Stimulated activated CD8-positive, alpha-beta memory T cell treated with anti-CD3 and anti-CD28 coated beads, Interleukin-12 subunit alpha, Interleukin-12 subunit beta, amount 100 ng/mL, for 4 hours (primary cell): ENCODE data around the gene SEL1L.
"Not testable (repeated sequence)": the region's sequence is repeated elsewhere in the genome, so short reads cannot be mapped to it uniquely, and the experiment has no call there.

Experiments used
- DNase-seq: peaks from one replicate; pipeline ENCODE4 v3.0.0-alpha.2; 2020; ENCODE audit warnings: low read depth

SEL1L gene

GRCh38 chr14:81533536-81534343 is at the start of gene SEL1L:
SEL1L (minus strand) TSS chr14:81533853; CDS start chr14:81533744, 109 bp downstream.
- DNase-seq, result peak; percentile 99

- DNase-seq, result no peak
These were observed 48.8 kb upstream of the SEL1L start for GRCh38 chr14:81582420-81582819.

GRCh38 chr14:81579115-81579514 is 45.5 kb upstream of the SEL1L start:
- no peak for DNase-seq

GRCh38 chr14:81571437-81571836 is 37.8 kb upstream of the SEL1L start:
- no peak for DNase-seq

- no peak for DNase-seq
These were observed 33.6 kb upstream of the SEL1L start for GRCh38 chr14:81567302-81567701.

GRCh38 chr14:81565441-81566290 is 32.0 kb upstream of the SEL1L start:
- DNase-seq, result no peak

- DNase-seq, result no peak
These were observed 29.2 kb upstream of the SEL1L start for GRCh38 chr14:81562818-81563217.

GRCh38 chr14:81561084-81561775 is 27.6 kb upstream of the SEL1L start:
- no peak for DNase-seq

GRCh38 chr14:81559385-81559784 is 25.7 kb upstream of the SEL1L start:
- no peak for DNase-seq

- no peak for DNase-seq
These were observed 23.5 kb upstream of the SEL1L start for GRCh38 chr14:81557146-81557545.

- no peak for DNase-seq
These were observed 22.0 kb upstream of the SEL1L start for GRCh38 chr14:81555684-81556083.

- no peak for DNase-seq
These were observed 21.4 kb upstream of the SEL1L start for GRCh38 chr14:81555051-81555450.

GRCh38 chr14:81551471-81551870 is 17.8 kb upstream of the SEL1L start:
- no peak for DNase-seq

GRCh38 chr14:81550001-81550637 is 16.5 kb upstream of the SEL1L start:
- no peak for DNase-seq

- DNase-seq, result not testable (repeated sequence)
These were observed 7.6 kb upstream of the SEL1L start for GRCh38 chr14:81541206-81541605.

- DNase-seq, result no peak
These were observed 3.5 kb upstream of the SEL1L start for GRCh38 chr14:81537193-81537592.

- no peak for DNase-seq
These were observed 2.7 kb upstream of the SEL1L start for GRCh38 chr14:81536241-81536771.

- DNase-seq, result no peak
These were observed 1.9 kb upstream of the SEL1L start for GRCh38 chr14:81535396-81536164.

- DNase-seq, result no peak
These were observed 939 bp upstream of the SEL1L start for GRCh38 chr14:81534510-81535074.

- DNase-seq, result no peak
These were observed 479 bp downstream of the SEL1L start for GRCh38 chr14:81533212-81533535.

GRCh38 chr14:81529391-81529790 is 4.3 kb downstream of the SEL1L start:
- no peak for DNase-seq
